K562 (cell line): Measurements from ENCODE around the gene CST7. TPM values are rescaled to one million over a fixed set of nuclear protein-coding genes. Genes with fewer than 3 reads are reported as not detected.

Experiments used
- VEZF1 ChIP-seq: fragments of 200-800 bp; sonication (Bioruptor generic); IDR thresholded peaks from 2 replicates; pipeline ENCODE4 v1.6.1; 2017; ENCODE audit warnings: missing genetic modification characterization, missing compliant biosample characterization
- ZNF217 ChIP-seq: sonication (generic); formaldehyde crosslinking; IDR thresholded peaks from 2 replicates; pipeline ENCODE4 v1.8.0; 2022; ENCODE audit warnings: mild to moderate bottlenecking, missing genetic modification reagents
- polyA plus RNA-seq, 8 experiments: library from polyadenylated mRNA; depleted of rRNA in 4 of 8; stranded (reverse) in 5 of 8; unstranded in 3 of 8; fragments of >200 nt; fragmentation: Nextera tagmentation in 2 of 8; fragmentation: Illumina TruSeq in 1 of 8; extraction: Ambion mirVana in 2 of 8; extraction: Trizol in 1 of 8; gene quantifications; 2 replicates each; pipeline versions ENCODE4 v1.2.1 to v1.2.3, GENCODE V29; 2011 to 2014; ENCODE audit warnings: inconsistent platforms in 1 of 8, missing spikeins in 1 of 8
- total RNA-seq, 7 experiments: library from RNA; depleted of rRNA in 6 of 7; stranded (reverse); fragments of >200 nt in 6 of 7; fragmentation: Illumina TruSeq in 2 of 7; extraction: Trizol in 2 of 7; gene quantifications; 2 replicates each; pipeline versions ENCODE4 v1.2.1 to v1.2.3, GENCODE V29; 2011 to 2021; ENCODE audit warnings: low replicate concordance in 1 of 7
- TF ChIP-seq, protein P1 (sequence below): fragments of 150-350 bp; IDR thresholded peaks from 2 replicates; pipeline ENCODE4 v1.6.1; 2014; ENCODE audit warnings: low read depth, mild to moderate bottlenecking, low read length, borderline replicate concordance

The CST7 gene
- total and polyA plus RNA-seq, 9 of the 15 experiments (the other 6 are each of a cell fraction or from before 2014, with no cell fraction given): not detected

DNA sequence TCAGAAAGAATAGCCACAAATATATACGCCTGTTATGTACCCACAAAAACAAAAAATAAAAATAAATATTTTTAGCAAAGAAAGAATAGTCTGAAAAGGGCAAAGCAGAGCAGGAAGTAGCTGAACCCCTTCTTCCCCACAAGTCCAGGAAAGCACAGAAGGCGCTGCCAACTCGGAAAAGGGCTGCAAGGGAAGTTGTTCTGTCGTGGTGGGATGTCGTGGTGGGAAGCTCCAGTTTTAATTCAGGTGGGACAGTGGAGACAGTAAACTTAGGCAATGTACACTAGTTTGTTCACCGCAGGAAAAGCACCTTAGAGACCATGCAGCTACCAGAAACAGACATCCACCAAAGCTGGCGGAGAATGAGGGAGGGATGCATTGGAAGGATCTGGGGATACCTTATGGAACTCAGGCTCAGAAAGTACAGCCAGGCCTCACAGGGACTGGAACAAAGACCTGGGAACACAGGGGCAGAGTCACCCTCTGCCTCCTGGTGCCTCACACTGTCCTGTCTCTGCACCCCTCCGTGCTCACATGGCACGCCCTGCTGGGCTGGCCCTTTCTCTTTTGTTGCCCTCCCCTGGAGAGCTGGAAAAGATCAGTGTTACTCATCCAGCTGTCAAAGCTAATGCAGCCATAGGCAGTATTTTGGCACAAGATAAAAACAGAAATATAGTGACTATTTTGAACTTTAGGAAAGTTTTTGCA, 46.8 kb downstream of the CST7 start (continued):
- TF ChIP-seq VEZF1 (CRISPR knock-in tag) (no peak), ZNF217 (CRISPR knock-in tag) (no peak)
- TF ChIP-seq, protein P1, sequence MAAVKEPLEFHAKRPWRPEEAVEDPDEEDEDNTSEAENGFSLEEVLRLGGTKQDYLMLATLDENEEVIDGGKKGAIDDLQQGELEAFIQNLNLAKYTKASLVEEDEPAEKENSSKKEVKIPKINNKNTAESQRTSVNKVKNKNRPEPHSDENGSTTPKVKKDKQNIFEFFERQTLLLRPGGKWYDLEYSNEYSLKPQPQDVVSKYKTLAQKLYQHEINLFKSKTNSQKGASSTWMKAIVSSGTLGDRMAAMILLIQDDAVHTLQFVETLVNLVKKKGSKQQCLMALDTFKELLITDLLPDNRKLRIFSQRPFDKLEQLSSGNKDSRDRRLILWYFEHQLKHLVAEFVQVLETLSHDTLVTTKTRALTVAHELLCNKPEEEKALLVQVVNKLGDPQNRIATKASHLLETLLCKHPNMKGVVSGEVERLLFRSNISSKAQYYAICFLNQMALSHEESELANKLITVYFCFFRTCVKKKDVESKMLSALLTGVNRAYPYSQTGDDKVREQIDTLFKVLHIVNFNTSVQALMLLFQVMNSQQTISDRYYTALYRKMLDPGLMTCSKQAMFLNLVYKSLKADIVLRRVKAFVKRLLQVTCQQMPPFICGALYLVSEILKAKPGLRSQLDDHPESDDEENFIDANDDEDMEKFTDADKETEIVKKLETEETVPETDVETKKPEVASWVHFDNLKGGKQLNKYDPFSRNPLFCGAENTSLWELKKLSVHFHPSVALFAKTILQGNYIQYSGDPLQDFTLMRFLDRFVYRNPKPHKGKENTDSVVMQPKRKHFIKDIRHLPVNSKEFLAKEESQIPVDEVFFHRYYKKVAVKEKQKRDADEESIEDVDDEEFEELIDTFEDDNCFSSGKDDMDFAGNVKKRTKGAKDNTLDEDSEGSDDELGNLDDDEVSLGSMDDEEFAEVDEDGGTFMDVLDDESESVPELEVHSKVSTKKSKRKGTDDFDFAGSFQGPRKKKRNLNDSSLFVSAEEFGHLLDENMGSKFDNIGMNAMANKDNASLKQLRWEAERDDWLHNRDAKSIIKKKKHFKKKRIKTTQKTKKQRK: no peak
